NCI-H1930 (cell line): ENCODE results near the gene NCAPG2.
"Not testable (repeated sequence)": the region's sequence is repeated elsewhere in the genome, so short reads cannot be mapped to it uniquely, and the experiment has no call there.

Experiments
- DNase-seq, 2 experiments: peaks; one replicate each; lab custom pipeline; 2025; lab: John Stamatoyannopoulos, UW

The NCAPG2 gene

DNA sequence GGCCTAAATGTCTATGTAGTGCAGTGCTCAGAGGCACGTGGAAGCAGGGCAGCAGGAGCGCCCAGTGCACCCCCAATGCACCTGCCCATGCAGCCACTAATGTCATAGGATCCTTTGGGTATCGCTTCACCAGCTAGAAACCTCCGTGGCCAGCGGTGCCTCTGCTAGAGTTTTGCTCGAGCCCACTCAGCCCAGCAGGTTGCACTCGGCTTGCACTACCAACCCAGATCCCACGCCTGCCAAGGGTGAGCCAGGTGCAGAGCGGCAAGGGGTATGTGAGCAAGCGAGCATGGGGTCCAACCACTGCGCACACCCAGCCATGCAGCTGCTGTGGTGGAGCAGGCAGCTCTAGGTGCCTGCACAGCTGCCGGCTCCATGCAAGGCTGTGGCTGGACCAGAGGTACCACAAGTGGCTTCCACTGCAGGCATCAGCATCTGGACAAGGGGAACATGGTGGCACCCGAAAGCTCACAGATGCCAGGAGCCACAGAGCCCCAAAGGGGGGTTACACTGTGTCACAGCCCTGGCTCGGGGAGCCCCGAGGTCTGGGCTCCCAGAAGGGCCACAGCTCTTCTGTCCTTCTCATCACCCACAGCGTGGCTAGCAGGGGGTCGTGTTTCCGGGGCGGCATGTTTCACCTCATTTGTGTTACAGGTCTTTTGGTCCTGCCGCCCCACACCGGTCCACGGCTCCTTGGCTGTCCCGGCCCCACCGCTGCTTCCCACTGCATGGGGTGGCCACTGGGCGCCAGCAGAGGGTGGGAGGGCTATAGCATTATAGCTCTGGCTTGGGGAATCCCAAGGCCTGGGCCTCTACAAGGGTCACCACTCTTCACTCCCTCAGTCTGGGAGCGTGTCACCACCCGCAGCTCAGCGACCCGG, 2.3 kb upstream of the NCAPG2 start:
- DNase-seq: no peak

DNA sequence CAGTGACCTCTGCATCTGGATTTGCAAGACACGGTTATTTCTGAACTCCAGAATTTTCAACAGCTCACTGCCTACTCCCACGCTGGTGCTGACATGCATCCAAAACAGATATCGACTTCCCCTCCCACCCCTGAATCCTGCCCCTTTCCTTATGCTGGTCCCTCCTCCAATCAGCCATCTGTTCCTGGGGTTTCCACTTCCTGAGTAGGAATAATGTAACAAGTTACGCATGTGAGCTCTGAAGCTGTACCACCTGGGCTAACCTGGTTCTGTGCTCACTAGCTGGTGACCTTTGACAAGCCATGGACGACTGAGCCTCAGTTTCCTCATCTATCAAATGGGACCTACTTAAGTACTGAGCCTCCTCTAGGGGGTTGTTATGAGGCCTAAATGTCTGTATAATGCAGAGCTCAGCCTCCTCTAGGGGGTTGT, 1.7 kb upstream of the NCAPG2 start:
- no peak for DNase-seq

GRCh38 chr7:158705234-158705850, 738 bp upstream of the NCAPG2 start:
- peak in 1 of 2 experiments; percentile 63 for DNase-seq

DNA sequence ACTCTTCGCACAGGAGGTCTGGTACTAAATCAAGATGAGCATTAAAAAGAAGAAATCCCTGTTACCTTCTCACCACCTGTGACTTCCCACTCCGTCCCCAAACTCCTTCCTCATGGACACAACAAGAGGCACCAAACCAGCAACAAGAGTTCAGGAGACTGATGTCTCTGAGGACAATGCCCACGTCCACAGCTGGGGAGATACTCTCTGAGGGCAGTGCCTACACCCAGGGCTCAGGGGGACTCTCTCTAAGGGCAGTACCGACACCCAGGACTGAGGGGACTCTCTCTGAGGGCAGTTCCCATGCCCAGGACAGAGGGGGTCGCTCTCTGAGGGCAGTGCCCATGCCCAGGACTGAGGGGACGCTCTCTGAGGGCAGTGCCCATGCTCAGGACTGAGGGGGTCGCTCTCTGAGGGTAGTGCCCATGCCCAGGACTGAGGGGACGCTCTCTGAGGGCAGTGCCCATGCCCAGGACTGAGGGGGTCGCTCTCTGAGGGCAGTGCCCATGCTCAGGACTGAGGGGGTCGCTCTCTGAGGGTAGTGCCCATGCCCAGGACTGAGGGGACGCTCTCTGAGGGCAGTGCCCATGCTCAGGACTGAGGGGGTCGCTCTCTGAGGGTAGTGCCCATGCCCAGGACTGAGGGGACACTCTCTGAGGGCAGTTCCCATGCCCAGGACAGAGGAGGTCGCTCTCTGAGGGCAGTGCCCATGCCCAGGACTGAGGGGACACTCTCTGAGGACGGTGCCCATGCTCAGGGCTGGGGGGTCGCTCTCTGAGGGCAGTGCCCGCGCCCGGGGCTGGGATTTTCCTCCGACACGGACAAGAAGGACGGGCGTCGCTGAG, 703 bp downstream of the NCAPG2 start:
- DNase-seq: not testable (repeated sequence)

DNA sequence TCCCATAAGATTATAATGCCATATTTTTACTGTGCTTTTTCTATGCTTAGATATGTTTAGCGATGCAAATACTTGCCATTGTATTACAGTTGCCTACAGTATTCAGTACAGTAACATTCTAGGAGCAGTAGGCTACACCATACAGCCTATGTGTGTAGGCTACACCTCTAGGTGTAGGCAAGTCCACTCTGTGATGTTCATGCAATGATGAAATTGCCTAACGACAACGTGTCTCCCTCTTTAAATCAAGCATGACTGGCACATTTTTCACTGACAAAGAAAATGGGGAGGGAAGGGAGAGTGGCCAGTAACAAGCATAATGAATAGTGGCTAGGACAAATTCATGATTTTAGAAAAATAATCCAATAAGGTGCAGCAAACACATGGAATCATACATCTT, 1.7 kb downstream of the NCAPG2 start:
- no peak for DNase-seq

DNA sequence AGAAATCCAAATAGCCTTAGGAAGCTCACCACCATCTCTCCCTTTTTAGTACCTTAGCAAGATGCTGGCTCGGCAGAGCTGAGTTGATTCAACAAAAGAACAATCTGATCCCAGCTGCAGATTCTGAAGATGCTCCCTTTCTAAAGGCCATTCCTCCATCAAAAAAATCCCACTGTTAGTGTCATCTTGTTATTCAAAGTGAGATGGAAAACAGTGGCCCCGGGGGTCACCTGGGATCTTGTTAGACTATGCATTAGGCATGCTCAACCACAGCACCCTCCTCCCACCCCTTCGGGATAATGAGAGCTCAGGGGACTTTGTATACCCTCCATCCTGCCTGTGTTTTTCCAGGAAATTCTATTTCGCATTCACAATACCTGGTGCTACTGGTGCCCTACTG, 2.4 kb downstream of the NCAPG2 start:
- DNase-seq: no peak

GRCh38 chr7:158700008-158700407, 4.6 kb downstream of the NCAPG2 start:
- DNase-seq: no peak

GRCh38 chr7:158699341-158699740, 5.3 kb downstream of the NCAPG2 start:
- no peak for DNase-seq

GRCh38 chr7:158698657-158699195, 5.9 kb downstream of the NCAPG2 start:
- no peak for DNase-seq

GRCh38 chr7:158697597-158697996, 7.0 kb downstream of the NCAPG2 start:
- DNase-seq: not testable (repeated sequence)

- peak in 1 of 2 experiments; percentile 16 for DNase-seq
Measured at GRCh38 chr7:158695726-158696452, 8.7 kb downstream of the NCAPG2 start.

DNA sequence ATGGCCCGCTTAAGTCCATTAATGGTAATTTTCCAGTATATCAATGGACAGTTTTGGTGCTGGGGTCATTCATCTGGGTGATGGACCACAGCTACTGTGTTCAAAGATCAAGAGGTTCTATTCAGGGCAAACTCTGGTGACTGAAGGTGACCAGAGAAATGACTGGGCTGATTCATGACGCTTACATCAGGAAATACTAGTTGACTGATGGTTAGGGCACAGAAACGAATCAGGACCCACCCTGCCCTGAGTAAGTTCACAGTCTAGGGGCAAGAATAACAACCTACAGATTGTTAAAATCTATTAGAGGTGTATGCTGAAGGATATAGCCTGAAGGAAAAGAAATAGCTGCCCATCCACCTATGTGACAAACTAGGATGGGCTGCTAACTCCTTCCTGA, 9.5 kb downstream of the NCAPG2 start:
- DNase-seq: no peak

DNA sequence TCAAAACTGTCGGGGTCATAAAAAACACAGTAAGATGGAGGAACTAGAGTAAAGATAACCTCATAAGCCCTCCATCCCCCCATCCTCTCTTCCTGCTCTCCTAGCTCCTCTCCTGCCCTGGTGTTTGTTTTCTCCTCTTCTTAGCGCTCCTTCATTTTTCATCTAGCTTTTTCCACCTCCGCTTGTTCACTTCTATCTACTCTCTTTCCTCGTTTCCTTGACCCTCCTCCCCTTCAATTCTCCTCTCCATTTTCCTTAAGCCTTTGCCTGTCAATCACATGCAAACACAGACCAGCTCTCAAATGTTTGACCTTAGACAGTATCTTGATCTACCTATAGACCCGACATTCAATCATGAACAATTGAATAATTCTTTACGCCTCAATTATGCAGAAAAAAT, 10.0 kb downstream of the NCAPG2 start:
- DNase-seq: no peak

GRCh38 chr7:158689488-158689887, 15.1 kb downstream of the NCAPG2 start:
- DNase-seq: no peak

DNA sequence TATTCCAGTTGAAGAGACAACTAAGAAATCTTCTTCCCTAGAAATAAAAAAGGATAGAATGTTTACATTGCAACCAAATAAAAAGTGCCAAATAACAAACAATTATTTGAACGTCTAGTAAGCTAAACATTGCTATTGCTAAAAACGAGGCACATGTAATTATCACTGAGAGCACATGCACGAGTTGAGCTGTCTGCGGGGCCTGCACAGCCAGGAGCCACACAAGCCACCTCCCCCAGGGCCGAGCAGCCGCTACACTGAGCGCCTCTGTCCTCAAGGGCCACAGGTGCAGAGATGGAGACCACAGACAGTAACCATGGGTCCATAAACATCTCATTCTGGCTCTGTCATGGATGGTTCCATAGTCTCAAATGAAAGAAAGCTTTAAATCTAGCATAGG, 17.2 kb downstream of the NCAPG2 start:
- no peak for DNase-seq

GRCh38 chr7:158685693-158686092, 18.9 kb downstream of the NCAPG2 start:
- DNase-seq: no peak

GRCh38 chr7:158684329-158684728, 20.3 kb downstream of the NCAPG2 start:
- DNase-seq: no peak

DNA sequence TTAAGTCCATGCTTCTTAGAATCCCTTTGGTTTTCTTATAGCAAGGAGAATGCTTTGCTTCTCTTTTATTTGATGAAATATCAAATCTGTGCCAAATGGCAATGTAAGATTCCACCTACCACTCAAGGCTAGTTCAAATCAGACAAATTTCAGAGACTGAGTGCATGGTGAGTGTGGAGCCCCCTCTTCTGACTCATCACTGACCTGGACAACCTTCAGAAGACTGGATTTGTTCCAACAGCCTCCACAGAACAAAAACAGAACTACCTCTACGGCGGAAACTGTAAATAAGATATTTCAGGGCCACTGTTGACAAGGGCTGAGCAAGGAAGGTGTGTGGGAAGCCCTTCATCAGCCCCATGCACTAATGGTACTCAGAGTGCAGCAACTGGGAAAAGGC, 21.1 kb downstream of the NCAPG2 start:
- no peak for DNase-seq

- DNase-seq: peak in 1 of 2 experiments; percentile 16
Measured at GRCh38 chr7:158682456-158682855, 22.1 kb downstream of the NCAPG2 start.

DNA sequence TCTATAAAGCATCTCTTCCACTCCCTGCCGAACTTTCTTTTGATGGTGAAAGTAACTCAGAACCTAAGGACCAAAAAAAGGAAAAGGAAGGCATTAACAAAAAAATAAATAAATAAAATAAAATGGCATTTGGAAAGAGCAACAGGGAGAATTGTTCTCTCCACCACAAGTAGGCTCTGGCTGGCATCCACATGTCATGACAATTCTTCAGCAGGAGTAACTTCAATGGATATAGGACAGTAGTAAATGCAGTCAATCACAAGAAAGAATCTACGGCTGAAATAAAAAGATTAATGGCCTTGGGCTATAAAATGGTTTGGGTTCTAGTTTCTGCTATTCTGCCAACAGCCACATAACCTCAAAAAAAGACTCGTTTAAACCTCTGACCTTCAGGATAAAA, 23.9 kb downstream of the NCAPG2 start:
- DNase-seq: no peak

GRCh38 chr7:158676906-158677305, 27.7 kb downstream of the NCAPG2 start:
- no peak for DNase-seq
